A549 treated with ZK216348 at 1 μM for 4 hours (cell line): ENCODE results near the gene RAE1. TPM values are rescaled to one million over a fixed set of nuclear protein-coding genes. Genes with fewer than 3 reads are reported as not detected.

Source experiments
- total RNA-seq: library from RNA; stranded (reverse); fragments of 200-300 nt; extraction: Qiagen RNA extraction; gene quantifications from 5 replicates; pipeline ENCODE4 v1.2.3, GENCODE V29; 2022; ENCODE audit warnings: low read depth

Gene RAE1
- total RNA-seq = 58.9 to 72.4 TPM (median 61.4 TPM) in 5 replicates

DNA sequence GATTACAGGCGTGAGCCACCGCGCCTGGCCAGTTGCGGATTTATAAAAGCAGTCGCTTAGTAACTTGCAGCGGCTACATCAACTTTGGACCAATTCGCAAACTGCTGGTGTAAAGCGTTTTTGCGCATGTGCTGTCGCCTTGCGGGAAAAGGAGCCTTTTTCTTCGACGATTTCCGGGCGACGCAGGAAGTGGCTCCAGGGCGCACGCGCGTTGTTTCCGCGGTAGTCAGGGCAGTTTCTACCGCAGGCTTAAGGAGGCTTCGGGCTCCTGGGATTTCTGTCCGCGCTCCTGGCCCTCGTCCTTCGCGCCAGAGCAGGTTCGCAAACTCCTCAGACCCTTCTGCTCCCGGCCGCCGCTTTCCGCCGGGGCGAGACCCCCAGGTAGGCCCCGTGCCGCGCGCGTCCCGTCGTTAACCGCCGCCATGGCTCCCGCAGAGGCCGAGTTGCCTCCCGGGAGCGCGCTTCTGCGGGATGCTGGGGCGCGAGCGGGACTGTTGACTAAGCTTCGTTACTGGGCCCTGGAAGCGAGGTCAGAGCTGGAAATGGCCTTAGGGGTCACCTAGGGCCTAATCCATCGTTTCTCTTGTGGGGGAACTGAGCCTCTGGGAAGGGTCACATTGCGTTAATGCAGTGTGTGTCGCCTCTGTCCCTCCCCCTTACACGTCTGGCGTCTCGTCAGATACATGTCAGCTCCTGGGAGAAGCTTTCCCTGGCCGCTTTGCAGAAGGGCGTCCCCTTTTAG lies at the start of gene RAE1:
TSS of gene RAE1 (plus strand) at position 214 of the 742 bp plus-strand sequence. CDS start 2,784 bp downstream, outside the sequence.

GRCh38 chr20:57329608-57330221 lies 21.3 kb upstream of the RAE1 start, which contains the start of gene SPO11:
Gene SPO11 (plus strand): TSS chr20:57329803. CDS start chr20:57329868, 65 bp downstream.

DNA sequence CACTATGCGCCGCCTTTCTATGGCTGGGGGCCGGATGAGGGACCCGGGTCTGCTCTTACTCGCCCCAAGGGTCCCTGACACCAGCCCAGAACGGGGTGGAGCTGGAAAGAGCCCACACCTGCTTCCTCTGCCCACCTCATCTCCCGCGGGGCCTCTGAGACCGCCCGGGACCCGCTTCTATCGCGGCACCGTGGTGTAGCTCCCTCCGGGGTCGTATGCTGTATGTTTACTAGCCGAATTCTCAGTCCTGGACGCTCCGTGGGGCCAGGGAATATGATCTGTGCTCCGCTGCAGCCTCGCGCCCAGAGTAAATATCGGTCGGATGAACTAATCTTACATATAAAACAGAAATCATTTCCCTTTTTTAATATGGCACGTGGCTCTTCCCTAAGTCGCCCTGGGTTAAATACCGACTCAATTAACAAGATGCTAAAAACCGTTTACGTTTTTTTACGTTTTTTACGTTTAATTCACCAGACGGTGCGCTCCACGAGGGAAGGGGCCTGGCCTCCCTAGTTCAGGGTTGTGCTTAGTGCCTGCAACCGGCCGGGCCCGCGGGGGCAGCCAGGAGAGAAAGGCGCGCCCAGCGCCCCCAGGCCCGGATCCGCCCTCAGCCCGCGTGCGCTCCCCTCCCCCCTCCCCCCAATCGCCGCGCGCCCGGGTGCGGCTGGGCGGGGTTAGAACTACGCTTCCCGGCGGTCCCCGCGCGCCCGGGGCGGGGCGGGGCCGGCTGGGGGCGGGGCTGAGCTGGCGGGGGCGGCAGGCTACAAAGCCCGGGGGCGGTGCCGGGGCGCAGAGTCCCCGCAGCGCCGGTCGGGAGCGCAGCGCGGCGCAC lies 39.8 kb downstream of the RAE1 start, which contains the start of gene RBM38:
TSS of gene RBM38 (plus strand) at position 793 of the 835 bp plus-strand sequence. CDS start 186 bp downstream, outside the sequence.

Other genes starting within 250 kb of the RAE1 start
- gene BMP7, start 84.6 kb upstream of the RAE1 start, total RNA-seq = 0.13 to 0.78 TPM (median 0.55 TPM) in 5 replicates
- gene SPO11, start 21.5 kb upstream of the RAE1 start, total RNA-seq = not detected in 5 replicates
- gene RBM38, start 40.1 kb downstream of the RAE1 start, total RNA-seq = 19.3 to 38.0 TPM (median 35.7 TPM) in 5 replicates
- not detected in 5 replicates for gene CTCFL, start 173.9 kb downstream of the RAE1 start, total RNA-seq
- 0.04 to 0.13 TPM (median 0.05 TPM) in 3 of 5 replicates, not detected in the others for gene PCK1, start 209.9 kb downstream of the RAE1 start, total RNA-seq